Adrenal gland (tissue), 12 donors: Measurements from ENCODE around the gene CCL4. TPM values are rescaled to one million over a fixed set of nuclear protein-coding genes. Genes with fewer than 3 reads are reported as not detected.
"Not testable (repeated sequence)": the region's sequence is repeated elsewhere in the genome, so short reads cannot be mapped to it uniquely, and the experiment has no call there.

ENCODE experiments used
- DNase-seq, 7 donors: peaks; one replicate each; pipeline ENCODE4 v3.0.0-alpha.2; 2019 to 2020
- H3K27ac ChIP-seq, 5 donors: fragments of 200-600 bp; sonication (generic) in 4 of 5; 1 replicate in 3 of 5; 2 replicates in 2 of 5; pipeline versions ENCODE4 v1.5.1 to v1.8.0; 2016 to 2020; ENCODE audit warnings: mild to moderate bottlenecking in 1 of 5
- H3K27me3 ChIP-seq: fragments of 200-600 bp; 2 replicates; pipeline ENCODE4 v1.8.0; 2021
- H3K36me3 ChIP-seq, 2 donors: fragments of 200-600 bp; replicated peaks in 1 of 2; 1 replicate in 1 of 2; 2 replicates in 1 of 2; pipeline versions ENCODE4 v1.5.1 to v1.8.0; 2018 to 2022
- H3K4me1 ChIP-seq, 2 donors: fragments of 200-600 bp; replicated peaks in 1 of 2; 1 replicate in 1 of 2; 2 replicates in 1 of 2; pipeline versions ENCODE4 v1.5.1 to v1.8.0; 2018 to 2021
- H3K4me3 ChIP-seq, 4 donors: fragments of 200-600 bp; sonication (generic) in 3 of 4; one replicate each; pipeline ENCODE4 v1.5.1; 2016 to 2018
- H3K9me3 ChIP-seq, 3 donors: fragments of 200-600 bp; sonication (generic) in 1 of 3; replicated peaks in 1 of 3; 1 replicate in 2 of 3; 2 replicates in 1 of 3; pipeline versions ENCODE4 v1.5.1 to v1.8.0; 2016 to 2021
- CTCF ChIP-seq, 6 experiments: fragments of 450-650 bp in 4 of 6; fragments of 200-600 bp in 2 of 6; sonication (generic) in 1 of 6; IDR thresholded peaks; 1 replicate in 5 of 6; 2 replicates in 1 of 6; pipeline versions ENCODE4 v1.5.1 to v1.8.0; 2016 to 2021; ENCODE audit warnings: antibody characterized with exemption in 6 of 6, mild to moderate bottlenecking in 2 of 6, moderate library complexity in 1 of 6
- POLR2A ChIP-seq, 2 donors: fragments of 450-650 bp; IDR thresholded peaks; one replicate each; pipeline ENCODE4 v1.6.1; 2017; ENCODE audit warnings: antibody characterized with exemption in 2 of 2, mild to moderate bottlenecking in 2 of 2, moderate library complexity in 1 of 2
- WGBS, 4 donors: extraction: QIAGEN DNeasy Blood & Tissue Kit in 2 of 4; methylation state at CpG; one replicate each; pipeline versions ENCODE4 v1.1.5 to v1.1.7; 2013 to 2017; 5-methylcytosine and 5-hydroxymethylcytosine counted together
- intact Hi-C, 2 donors: fragments of 100-400 bp; cut with DNase I; formaldehyde crosslinking; loops; one replicate each; pipeline versions ENCODE4 v1.14.1 to v1.15.0; 2022 to 2023
- polyA plus RNA-seq, 3 donors: library from polyadenylated mRNA; stranded (reverse); fragments of 200-250 nt in 2 of 3; fragments of 350-450 nt in 1 of 3; fragmentation: Illumina TruSeq in 1 of 3; extraction: RNeasy Lipid Tissue Mini Kit (QIAGEN cat#74804) in 1 of 3; gene quantifications; one replicate each; pipeline ENCODE4 v1.2.3, GENCODE V29; 2013 to 2014
- total RNA-seq, 9 donors: library from RNA; depleted of rRNA in 4 of 9; stranded (reverse); fragments of >200 nt in 4 of 9; fragments of 120-200 nt in 1 of 9; fragmentation: NEBNext Ultra II Directional in 1 of 9; extraction: Animal tissue kit (Norgen Biotek cat#: 25700) in 1 of 9; gene quantifications; one replicate each; pipeline versions ENCODE4 v1.1.0 to v1.2.4, GENCODE V29; 2013 to 2023
- donor health status: healthy with polysubstance abuse.
- donor health status: Bipolar disorder and iron deficiency.
- donor health status: DM: yes; HTN: yes; CAD: no.
- donor health status: DM: no; HTN: no; CAD: no.
- donor health status: DM: no; HTN: no; CAD: no.
- donor health status: DM: yes; HTN: yes; CAD: no.

Gene CCL4
- total and polyA plus RNA-seq, 12 donors, result 0.72 to 17.5 (median 5.4) TPM

GRCh38 chr17:36111068-36111490 lies 7.5 kb downstream of the CCL4 start:
- intact Hi-C loops, result loop anchor here in 1 of 2 donors (10.0 kb wide), 1 partner anchor 74 kb away; no protein-coding TSS in a partner anchor
- Histone ChIP-seq H3K4me1 (no peaks in the 10 kb centered on the region), H3K4me3 (no peak overlapping the region), H3K36me3 (no peaks in the 10 kb centered on the region), H3K27me3 (no peaks in the 10 kb centered on the region), H3K9me3 (no peaks in the 10 kb centered on the region), H3K27ac (no peak overlapping the region)
- no peak for DNase-seq
- no peak for TF ChIP-seq POLR2A (IDR thresholded peaks at IDR 0.05)
- TF ChIP-seq CTCF (IDR thresholded peaks at IDR 0.05), result no peak
- WGBS, 4 donors, result 71 to 77% (median 74%) methylated on average over 4 of the region's 4 CpGs

GRCh38 chr17:36112572-36112971 lies 8.9 kb downstream of the CCL4 start:
- Histone ChIP-seq H3K36me3 (no peaks in the 10 kb centered on the region), H3K27me3 (no peaks in the 10 kb centered on the region), H3K4me3 (no peak overlapping the region), H3K9me3 (no peaks in the 10 kb centered on the region), H3K4me1 (no peaks in the 10 kb centered on the region), H3K27ac (no peak overlapping the region)
- no peak for TF ChIP-seq POLR2A (IDR thresholded peaks at IDR 0.05)
- no peak for TF ChIP-seq CTCF (IDR thresholded peaks at IDR 0.05)
- intact Hi-C loops, result loop anchor here in 1 of 2 donors (10.0 kb wide), 1 partner anchor 72 kb away; no protein-coding TSS in a partner anchor
- no peak for DNase-seq

- intact Hi-C loops, result loop anchor here in 1 of 2 donors (10.0 kb wide), 1 partner anchor 72 kb away; no protein-coding TSS in a partner anchor
- not testable (repeated sequence) for H3K27me3 ChIP-seq, H3K4me1 ChIP-seq, H3K4me3 ChIP-seq, H3K9me3 ChIP-seq, H3K36me3 ChIP-seq, DNase-seq, H3K27ac ChIP-seq
- 54 to 89% (median 63%) methylated on average over 1 of the region's 1 CpG for WGBS, 4 donors
These were observed 9.5 kb downstream of the CCL4 start for GRCh38 chr17:36113131-36113530.

GRCh38 chr17:36114971-36115648 lies 11.5 kb downstream of the CCL4 start:
- H3K27ac ChIP-seq, H3K9me3 ChIP-seq, H3K4me1 ChIP-seq, H3K4me3 ChIP-seq, H3K36me3 ChIP-seq, H3K27me3 ChIP-seq, DNase-seq: not testable (repeated sequence)
- WGBS, 4 donors, result 73 to 82% (median 80%) methylated on average over 5 of the region's 5 CpGs
- intact Hi-C loops, result loop anchor here in 1 of 2 donors (10.0 kb wide), 1 partner anchor 70 kb away; no protein-coding TSS in a partner anchor

GRCh38 chr17:36115649-36115977 lies 12.0 kb downstream of the CCL4 start:
- H3K27me3 ChIP-seq, H3K4me1 ChIP-seq, H3K36me3 ChIP-seq, DNase-seq, H3K9me3 ChIP-seq, H3K27ac ChIP-seq, H3K4me3 ChIP-seq: not testable (repeated sequence)
- intact Hi-C loops, result loop anchor here in 1 of 2 donors (10.0 kb wide), 1 partner anchor 69 kb away; no protein-coding TSS in a partner anchor
